NCI-H2196 (cell line): ENCODE data around the gene BRI3.

ENCODE experiments used
- DNase-seq: peaks from one replicate; lab custom pipeline; 2025; ENCODE audit not compliant: unreplicated experiment; lab: John Stamatoyannopoulos, UW

Gene BRI3

DNA sequence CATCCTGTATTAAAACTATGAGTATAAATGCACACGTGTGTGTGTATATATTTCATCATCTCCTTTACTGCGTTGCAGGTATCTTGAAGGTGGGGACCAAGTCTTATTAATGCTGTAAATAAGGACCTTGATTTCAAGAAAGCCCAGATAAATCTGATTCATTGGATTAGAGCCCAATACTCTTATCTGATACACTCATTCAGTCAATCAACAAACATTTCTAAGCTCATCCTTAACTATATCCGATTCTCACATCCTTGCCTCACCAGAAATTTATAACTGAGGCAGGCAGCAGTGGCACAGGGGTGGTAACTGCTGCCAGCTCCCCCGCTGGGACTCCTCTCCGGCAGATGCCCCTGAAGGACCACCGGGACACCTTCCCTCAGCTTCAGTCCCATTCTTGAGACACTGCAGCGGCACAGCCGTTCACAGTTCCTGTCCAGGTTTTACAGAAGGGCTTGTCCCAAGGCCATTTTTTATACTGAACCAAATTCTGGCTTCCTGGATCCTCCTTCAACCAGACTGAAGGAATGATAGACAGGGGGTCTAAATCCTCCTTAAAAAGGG lies 54.0 kb downstream of the BRI3 start:
- DNase-seq: no peak

- DNase-seq: no peak
Measured at GRCh38 chr7:98338441-98338840, 57.0 kb downstream of the BRI3 start.

- no peak for DNase-seq
Measured at GRCh38 chr7:98339043-98339442, 57.6 kb downstream of the BRI3 start.

- no peak for DNase-seq
Measured at GRCh38 chr7:98341106-98341505, 59.6 kb downstream of the BRI3 start.
